Neural progenitor cell (in vitro differentiated cells): ENCODE measurements around the gene RNH1. TPM values are rescaled to one million over a fixed set of nuclear protein-coding genes. Genes with fewer than 3 reads are reported as not detected.

Experiments
- DNase-seq: peaks from one replicate; pipeline ENCODE4 v3.0.0-alpha.2; 2016; ENCODE audit warnings: low spot score
- H2AFZ ChIP-seq: fragments of 200-600 bp; sonication (generic); replicated peaks from 2 replicates; pipeline ENCODE4 v1.6.1; 2016; ENCODE audit warnings: antibody characterized with exemption
- H3F3A ChIP-seq: fragments of 200-600 bp; sonication (generic); 2 replicates; pipeline ENCODE4 v1.6.1; 2016; ENCODE audit warnings: antibody characterized with exemption, low read depth
- H3K27ac ChIP-seq: fragments of 200-600 bp; sonication (generic); 2 replicates; pipeline ENCODE4 v1.5.1; 2016; ENCODE audit warnings: mild to moderate bottlenecking
- H3K27me3 ChIP-seq: fragments of 200-600 bp; sonication (generic); 2 replicates; pipeline ENCODE4 v1.6.1; 2016; ENCODE audit warnings: mild to moderate bottlenecking, moderate library complexity
- H3K36me3 ChIP-seq: fragments of 200-600 bp; sonication (generic); 2 replicates; pipeline ENCODE4 v1.5.1; 2016
- H3K4me1 ChIP-seq: fragments of 200-600 bp; sonication (generic); 2 replicates; pipeline ENCODE4 v1.6.1; 2016; ENCODE audit warnings: mixed run types
- H3K4me2 ChIP-seq: fragments of 200-600 bp; sonication (generic); 2 replicates; pipeline ENCODE4 v1.6.1; 2016
- H3K4me3 ChIP-seq: fragments of 200-600 bp; sonication (generic); 2 replicates; pipeline ENCODE4 v1.5.1; 2016
- H3K79me2 ChIP-seq: fragments of 200-600 bp; sonication (generic); 2 replicates; pipeline ENCODE4 v1.6.1; 2016; ENCODE audit warnings: low read depth
- H3K9ac ChIP-seq: fragments of 200-600 bp; sonication (generic); 2 replicates; pipeline ENCODE4 v1.6.1; 2016
- H3K9me3 ChIP-seq: fragments of 200-600 bp; sonication (generic); 2 replicates; pipeline ENCODE4 v1.5.1; 2016; ENCODE audit warnings: low read depth
- H4K20me1 ChIP-seq: fragments of 200-600 bp; sonication (generic); 2 replicates; pipeline ENCODE4 v1.6.1; 2016; ENCODE audit warnings: low read depth
- H3K27ac Mint-ChIP-seq: 3 replicates; pipeline ENCODE4 v1.8.0; 2021; ENCODE audit warnings: mixed read lengths
- H3K27me3 Mint-ChIP-seq: 2 replicates; pipeline ENCODE4 v1.8.0; 2022; ENCODE audit warnings: low read depth, mild to moderate bottlenecking, inconsistent platforms, moderate library complexity, mixed read lengths; ENCODE audit not compliant: insufficient read depth
- H3K36me3 Mint-ChIP-seq: 3 replicates; pipeline ENCODE4 v1.8.0; 2021; ENCODE audit warnings: mixed read lengths
- H3K4me1 Mint-ChIP-seq: 3 replicates; pipeline ENCODE4 v1.8.0; 2021; ENCODE audit warnings: mixed read lengths
- H3K4me3 Mint-ChIP-seq: 3 replicates; pipeline ENCODE4 v1.8.0; 2021; ENCODE audit warnings: mild to moderate bottlenecking, moderate library complexity, mixed read lengths
- H3K9me3 Mint-ChIP-seq: 3 replicates; pipeline ENCODE4 v1.8.0; 2020; ENCODE audit warnings: mixed read lengths
- EZH2 ChIP-seq: fragments of 200-600 bp; sonication (generic); IDR thresholded peaks from 2 replicates; pipeline ENCODE4 v1.6.1; 2017; ENCODE audit warnings: antibody characterized with exemption, mild to moderate bottlenecking, moderate library complexity
- EZH2phosphoT487 ChIP-seq: fragments of 200-600 bp; sonication (generic); IDR thresholded peaks from 2 replicates; pipeline ENCODE4 v1.6.1; 2017; ENCODE audit warnings: antibody characterized with exemption
- total RNA-seq: library from RNA; depleted of rRNA; stranded (reverse); fragments of >200 nt; gene quantifications from 2 replicates; pipeline ENCODE4 v1.2.3, GENCODE V29; 2015; ENCODE audit warnings: low replicate concordance
- TF ChIP-seq, protein P1 (sequence below): fragments of 200-600 bp; sonication (generic); IDR thresholded peaks from 2 replicates; pipeline ENCODE4 v1.5.1; 2017; ENCODE audit warnings: antibody characterized with exemption, mild to moderate bottlenecking

The RNH1 gene
- total RNA-seq, 1 donor from 2014 or later: 10.5 TPM

DNA sequence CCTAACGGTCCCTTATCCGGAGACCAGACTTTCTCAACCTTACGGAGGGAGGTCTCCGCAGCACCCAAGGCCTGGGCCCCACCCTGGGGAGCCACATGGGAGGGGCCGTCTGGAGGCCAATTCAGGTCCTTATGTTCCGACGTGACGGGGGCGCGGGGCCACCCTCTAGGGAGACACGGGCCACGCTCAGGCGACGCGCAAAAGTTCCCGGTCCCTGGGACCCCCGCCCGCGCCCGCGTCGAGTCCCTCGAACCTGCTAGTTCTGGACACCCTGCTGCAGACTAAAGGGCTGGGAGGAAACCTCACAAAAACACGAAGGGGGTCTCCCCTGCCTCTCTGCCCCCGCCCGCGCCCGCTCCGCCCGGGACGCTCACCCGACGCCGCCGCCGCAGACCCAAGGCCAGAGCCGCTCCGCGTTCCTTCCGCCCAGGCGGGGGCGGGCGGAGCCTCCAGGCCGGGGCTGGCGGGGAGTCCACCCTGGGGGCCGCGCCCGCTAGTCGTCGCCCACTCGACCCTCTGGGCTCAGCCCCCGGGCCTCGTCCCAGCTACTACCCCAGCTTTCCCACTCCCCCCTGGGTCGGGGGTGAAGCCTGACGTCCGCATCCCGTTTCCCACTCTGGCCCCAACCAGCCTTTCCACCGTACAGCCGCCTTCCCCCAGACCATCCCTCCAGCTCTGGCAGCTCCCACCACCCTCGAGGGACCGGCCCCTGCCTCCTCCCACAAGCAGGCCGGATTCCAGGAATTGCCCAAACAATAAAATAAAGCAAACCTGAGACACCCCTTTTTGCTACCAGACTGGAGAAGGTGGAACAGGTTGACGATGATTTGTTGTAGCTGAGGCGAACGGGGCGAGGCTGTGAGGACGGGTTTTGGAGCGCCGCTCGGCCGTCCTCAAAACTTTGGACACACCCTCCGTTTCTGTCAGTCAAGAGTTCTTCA, 2.7 kb downstream of the RNH1 start:
- peaks cover 28% of the 10 kb centered on the region for H3K79me2 ChIP-seq
- no peak for DNase-seq
- no peaks in the 10 kb centered on the region for H3K27me3 Mint-ChIP-seq
- peaks cover 19% of the 10 kb centered on the region for H4K20me1 ChIP-seq
- H3K9me3 ChIP-seq: no peaks in the 10 kb centered on the region
- H3K4me3 ChIP-seq: no peak overlapping the region
- H3K9me3 Mint-ChIP-seq: no peaks in the 10 kb centered on the region
- no peak for TF ChIP-seq EZH2phosphoT487
- H3K27me3 ChIP-seq: no peaks in the 10 kb centered on the region
- H3F3A ChIP-seq: peaks cover 12% of the 10 kb centered on the region
- H3K27ac Mint-ChIP-seq: no peak overlapping the region
- no peaks in the 10 kb centered on the region for H3K36me3 ChIP-seq
- peaks cover 6% of the 10 kb centered on the region for H3K4me1 ChIP-seq
- peaks cover 4% of the 10 kb centered on the region for H3K36me3 Mint-ChIP-seq
- H2AFZ ChIP-seq: no peak overlapping the region
- H3K4me2 ChIP-seq: no peak overlapping the region
- H3K9ac ChIP-seq: no peak overlapping the region
- H3K4me1 Mint-ChIP-seq: peaks cover 14% of the 10 kb centered on the region
- no peak overlapping the region for H3K27ac ChIP-seq
- H3K4me3 Mint-ChIP-seq: no peak overlapping the region

DNA sequence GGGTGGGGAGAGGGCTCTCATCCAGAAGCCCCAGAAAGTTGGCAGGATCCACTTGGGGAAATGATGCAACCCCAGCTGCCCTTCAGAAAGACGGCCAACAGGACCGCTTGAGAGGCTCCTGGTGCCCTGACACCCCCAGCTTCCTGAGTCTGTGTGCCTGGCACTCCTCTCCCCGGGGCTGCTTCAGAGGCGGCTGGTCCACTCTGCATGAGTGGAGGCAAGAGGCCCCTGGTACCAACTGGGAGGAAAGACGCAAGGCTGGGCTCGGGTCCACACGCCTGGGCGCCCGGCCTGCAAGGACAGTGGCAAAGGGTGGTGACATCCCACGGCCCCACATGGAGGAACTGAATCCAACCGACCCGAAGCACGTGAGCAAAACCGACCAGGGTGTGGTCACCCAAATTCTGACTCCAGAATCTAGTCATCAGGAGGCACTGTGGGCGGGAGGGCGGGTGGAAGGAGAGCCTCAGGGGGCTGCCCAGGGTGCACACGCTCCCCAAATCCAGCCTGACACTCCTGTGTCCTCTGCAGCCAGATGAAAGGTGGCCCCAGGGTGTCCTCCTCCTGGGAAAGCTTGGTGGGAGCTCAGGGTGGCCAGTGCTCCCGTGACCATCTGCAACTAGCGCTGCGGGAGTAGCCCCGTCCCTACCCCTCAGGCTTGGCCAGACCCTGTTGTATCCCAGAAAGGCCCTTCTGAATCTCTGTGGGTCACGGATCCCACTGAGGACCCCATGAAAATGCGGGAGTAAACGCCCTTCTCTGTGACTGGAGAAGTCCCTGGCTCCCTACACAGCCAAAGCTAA, 3.7 kb downstream of the RNH1 start:
- Histone ChIP-seq H3K4me3 (no peak overlapping the region), H3K4me1 (peaks cover 6% of the 10 kb centered on the region), H3K27ac (no peak overlapping the region), H4K20me1 (peaks cover 19% of the 10 kb centered on the region), H3F3A (peaks cover 12% of the 10 kb centered on the region), H3K27me3 (no peaks in the 10 kb centered on the region), H3K36me3 (no peaks in the 10 kb centered on the region), H3K79me2 (peaks cover 27% of the 10 kb centered on the region), H3K9me3 (no peaks in the 10 kb centered on the region), H2AFZ (no peak overlapping the region), H3K4me2 (no peak overlapping the region), H3K9ac (no peak overlapping the region)
- H3K36me3 Mint-ChIP-seq: peaks cover 4% of the 10 kb centered on the region
- H3K27ac Mint-ChIP-seq: no peak overlapping the region
- H3K9me3 Mint-ChIP-seq: no peaks in the 10 kb centered on the region
- no peak for TF ChIP-seq EZH2phosphoT487
- H3K27me3 Mint-ChIP-seq: no peaks in the 10 kb centered on the region
- no peak overlapping the region for H3K4me3 Mint-ChIP-seq
- DNase-seq: no peak
- H3K4me1 Mint-ChIP-seq: peaks cover 14% of the 10 kb centered on the region

DNA sequence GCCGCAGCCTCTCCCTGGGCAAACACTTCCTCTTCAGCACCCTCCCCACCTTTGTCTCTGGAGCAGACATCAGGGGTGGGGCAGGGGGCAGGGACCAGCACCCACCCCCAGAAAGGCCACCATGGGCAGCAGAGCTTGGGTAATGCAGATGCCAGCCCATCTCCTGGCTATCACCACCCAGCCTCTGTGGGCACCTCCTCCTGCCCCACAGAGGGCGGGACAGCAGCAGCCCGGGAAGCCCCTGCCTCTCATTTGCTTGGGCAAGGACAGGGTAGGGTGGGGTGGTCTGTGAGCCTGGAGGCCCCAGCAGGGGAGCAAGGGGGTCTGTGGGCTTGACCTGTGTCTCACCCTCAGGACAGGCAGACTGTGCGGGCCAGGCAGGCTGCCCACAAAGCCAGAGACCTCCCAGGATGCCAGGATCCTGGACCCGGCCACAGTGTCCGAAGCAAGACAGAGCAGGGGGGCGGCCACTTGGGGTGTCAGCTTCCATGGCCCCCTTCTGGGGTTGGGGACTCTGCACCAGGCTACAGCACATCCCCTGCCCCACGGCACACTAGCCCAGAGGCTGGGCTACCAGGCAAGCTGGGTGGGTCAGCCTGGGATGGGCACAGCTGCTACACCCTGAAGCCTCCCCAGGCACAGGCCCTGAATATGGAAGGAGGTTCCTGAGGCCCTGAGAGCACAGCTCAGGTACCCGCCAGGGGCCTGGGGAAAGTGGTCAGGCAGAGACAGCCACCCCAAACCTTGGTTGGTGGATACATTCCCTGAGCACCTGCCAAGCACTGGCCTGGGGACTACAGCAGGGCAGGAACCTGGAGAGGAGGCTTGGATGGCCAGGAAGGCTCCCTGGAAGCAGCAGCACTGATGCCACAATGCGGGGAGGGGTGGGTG, 4.5 kb downstream of the RNH1 start:
- H3F3A ChIP-seq: peaks cover 16% of the 10 kb centered on the region
- Mint-ChIP-seq H3K27ac (no peak overlapping the region), H3K27me3 (peaks cover 3% of the 10 kb centered on the region), H3K4me3 (no peak overlapping the region), H3K4me1 (peaks cover 11% of the 10 kb centered on the region), H3K9me3 (no peaks in the 10 kb centered on the region), H3K36me3 (peaks cover 10% of the 10 kb centered on the region)
- TF ChIP-seq, protein P1, sequence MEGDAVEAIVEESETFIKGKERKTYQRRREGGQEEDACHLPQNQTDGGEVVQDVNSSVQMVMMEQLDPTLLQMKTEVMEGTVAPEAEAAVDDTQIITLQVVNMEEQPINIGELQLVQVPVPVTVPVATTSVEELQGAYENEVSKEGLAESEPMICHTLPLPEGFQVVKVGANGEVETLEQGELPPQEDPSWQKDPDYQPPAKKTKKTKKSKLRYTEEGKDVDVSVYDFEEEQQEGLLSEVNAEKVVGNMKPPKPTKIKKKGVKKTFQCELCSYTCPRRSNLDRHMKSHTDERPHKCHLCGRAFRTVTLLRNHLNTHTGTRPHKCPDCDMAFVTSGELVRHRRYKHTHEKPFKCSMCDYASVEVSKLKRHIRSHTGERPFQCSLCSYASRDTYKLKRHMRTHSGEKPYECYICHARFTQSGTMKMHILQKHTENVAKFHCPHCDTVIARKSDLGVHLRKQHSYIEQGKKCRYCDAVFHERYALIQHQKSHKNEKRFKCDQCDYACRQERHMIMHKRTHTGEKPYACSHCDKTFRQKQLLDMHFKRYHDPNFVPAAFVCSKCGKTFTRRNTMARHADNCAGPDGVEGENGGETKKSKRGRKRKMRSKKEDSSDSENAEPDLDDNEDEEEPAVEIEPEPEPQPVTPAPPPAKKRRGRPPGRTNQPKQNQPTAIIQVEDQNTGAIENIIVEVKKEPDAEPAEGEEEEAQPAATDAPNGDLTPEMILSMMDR: no peak
- H3K9me3 ChIP-seq: no peaks in the 10 kb centered on the region
- H3K27me3 ChIP-seq: no peaks in the 10 kb centered on the region
- H3K4me2 ChIP-seq: no peak overlapping the region
- no peak overlapping the region for H2AFZ ChIP-seq
- H4K20me1 ChIP-seq: peaks cover 19% of the 10 kb centered on the region
- H3K79me2 ChIP-seq: peaks cover 24% of the 10 kb centered on the region
- H3K4me3 ChIP-seq: no peak overlapping the region
- H3K27ac ChIP-seq: no peak overlapping the region
- H3K36me3 ChIP-seq: no peaks in the 10 kb centered on the region
- H3K4me1 ChIP-seq: peaks cover 6% of the 10 kb centered on the region
- H3K9ac ChIP-seq: no peak overlapping the region
- DNase-seq: no peak

DNA sequence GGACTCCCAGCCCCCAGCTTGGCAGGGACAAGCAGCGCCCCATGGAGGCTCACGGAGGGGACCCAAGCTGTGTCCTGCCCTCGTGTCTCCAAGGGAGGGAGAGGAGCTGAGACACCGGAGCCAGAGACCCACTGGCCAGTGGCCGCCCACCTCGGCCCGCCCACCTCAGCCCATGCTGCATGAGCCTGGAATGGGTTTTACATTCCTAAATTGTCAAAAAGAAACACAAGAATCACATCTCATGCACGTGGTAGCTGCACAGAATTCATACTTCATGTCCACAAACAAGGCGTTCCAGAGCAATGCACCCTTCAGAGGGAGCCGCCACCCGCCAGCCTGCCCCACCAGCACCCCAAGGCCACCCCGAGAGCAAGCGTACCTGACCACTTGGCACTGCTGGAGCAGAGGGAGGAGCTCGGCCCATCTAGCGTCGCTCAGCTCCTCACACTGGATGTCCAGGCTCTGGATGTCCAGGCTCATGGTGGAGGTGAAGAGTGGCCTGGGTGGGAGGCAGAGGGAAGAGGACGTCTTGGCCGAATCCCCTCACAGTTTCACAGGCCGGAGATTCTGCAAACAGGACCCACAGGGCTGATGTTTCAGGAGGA, 5.3 kb downstream of the RNH1 start:
- Histone ChIP-seq H3K4me1 (peaks cover 6% of the 10 kb centered on the region), H4K20me1 (peaks cover 19% of the 10 kb centered on the region), H3F3A (peaks cover 18% of the 10 kb centered on the region), H3K9me3 (no peaks in the 10 kb centered on the region), H3K36me3 (no peaks in the 10 kb centered on the region), H3K4me3 (no peak overlapping the region), H3K79me2 (peaks cover 24% of the 10 kb centered on the region), H2AFZ (no peak overlapping the region), H3K9ac (no peak overlapping the region), H3K27ac (no peak overlapping the region), H3K27me3 (no peaks in the 10 kb centered on the region), H3K4me2 (no peak overlapping the region)
- Mint-ChIP-seq H3K4me3 (no peak overlapping the region), H3K27ac (no peak overlapping the region), H3K4me1 (peaks cover 12% of the 10 kb centered on the region), H3K27me3 (peaks cover 5% of the 10 kb centered on the region), H3K9me3 (no peaks in the 10 kb centered on the region), H3K36me3 (peaks cover 17% of the 10 kb centered on the region)
- DNase-seq: no peak
- TF ChIP-seq EZH2: no peak
- TF ChIP-seq EZH2phosphoT487: no peak
- TF ChIP-seq, protein P1: no peak
